ENCODE results near the gene PCSK4. TPM values are rescaled to one million over a fixed set of nuclear protein-coding genes. Genes with fewer than 3 reads are reported as not detected.

The PCSK4 gene
- total and polyA plus RNA-seq, 2 of the 13 experiments (the other 11 are each of a cell fraction or from before 2014, with no cell fraction given) = 2.0 to 2.7 TPM

DNA sequence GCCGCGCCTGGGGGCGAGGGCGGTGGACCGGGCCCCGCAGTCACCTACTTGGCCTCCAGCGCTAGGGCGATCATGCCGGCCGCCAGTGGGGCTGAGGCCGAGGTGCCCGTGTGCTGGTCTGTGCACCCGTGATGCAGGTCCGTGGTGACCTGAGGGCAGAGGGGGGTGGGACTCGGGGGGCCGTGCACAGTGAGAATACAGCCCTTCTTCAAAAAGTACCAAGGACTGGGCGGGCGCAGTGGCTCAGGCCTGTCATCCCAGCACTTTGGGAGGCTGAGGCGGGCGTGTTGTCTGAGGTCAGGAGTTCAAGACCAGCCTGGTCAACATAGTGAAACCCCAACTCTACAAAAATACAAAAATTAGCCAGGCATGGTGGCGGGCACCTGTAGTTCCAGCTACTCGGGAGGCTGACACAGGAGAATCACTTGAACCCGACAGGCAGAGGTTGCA, 6.1 kb downstream of the PCSK4 start (continued):
- TF ChIP-seq, protein P1, sequence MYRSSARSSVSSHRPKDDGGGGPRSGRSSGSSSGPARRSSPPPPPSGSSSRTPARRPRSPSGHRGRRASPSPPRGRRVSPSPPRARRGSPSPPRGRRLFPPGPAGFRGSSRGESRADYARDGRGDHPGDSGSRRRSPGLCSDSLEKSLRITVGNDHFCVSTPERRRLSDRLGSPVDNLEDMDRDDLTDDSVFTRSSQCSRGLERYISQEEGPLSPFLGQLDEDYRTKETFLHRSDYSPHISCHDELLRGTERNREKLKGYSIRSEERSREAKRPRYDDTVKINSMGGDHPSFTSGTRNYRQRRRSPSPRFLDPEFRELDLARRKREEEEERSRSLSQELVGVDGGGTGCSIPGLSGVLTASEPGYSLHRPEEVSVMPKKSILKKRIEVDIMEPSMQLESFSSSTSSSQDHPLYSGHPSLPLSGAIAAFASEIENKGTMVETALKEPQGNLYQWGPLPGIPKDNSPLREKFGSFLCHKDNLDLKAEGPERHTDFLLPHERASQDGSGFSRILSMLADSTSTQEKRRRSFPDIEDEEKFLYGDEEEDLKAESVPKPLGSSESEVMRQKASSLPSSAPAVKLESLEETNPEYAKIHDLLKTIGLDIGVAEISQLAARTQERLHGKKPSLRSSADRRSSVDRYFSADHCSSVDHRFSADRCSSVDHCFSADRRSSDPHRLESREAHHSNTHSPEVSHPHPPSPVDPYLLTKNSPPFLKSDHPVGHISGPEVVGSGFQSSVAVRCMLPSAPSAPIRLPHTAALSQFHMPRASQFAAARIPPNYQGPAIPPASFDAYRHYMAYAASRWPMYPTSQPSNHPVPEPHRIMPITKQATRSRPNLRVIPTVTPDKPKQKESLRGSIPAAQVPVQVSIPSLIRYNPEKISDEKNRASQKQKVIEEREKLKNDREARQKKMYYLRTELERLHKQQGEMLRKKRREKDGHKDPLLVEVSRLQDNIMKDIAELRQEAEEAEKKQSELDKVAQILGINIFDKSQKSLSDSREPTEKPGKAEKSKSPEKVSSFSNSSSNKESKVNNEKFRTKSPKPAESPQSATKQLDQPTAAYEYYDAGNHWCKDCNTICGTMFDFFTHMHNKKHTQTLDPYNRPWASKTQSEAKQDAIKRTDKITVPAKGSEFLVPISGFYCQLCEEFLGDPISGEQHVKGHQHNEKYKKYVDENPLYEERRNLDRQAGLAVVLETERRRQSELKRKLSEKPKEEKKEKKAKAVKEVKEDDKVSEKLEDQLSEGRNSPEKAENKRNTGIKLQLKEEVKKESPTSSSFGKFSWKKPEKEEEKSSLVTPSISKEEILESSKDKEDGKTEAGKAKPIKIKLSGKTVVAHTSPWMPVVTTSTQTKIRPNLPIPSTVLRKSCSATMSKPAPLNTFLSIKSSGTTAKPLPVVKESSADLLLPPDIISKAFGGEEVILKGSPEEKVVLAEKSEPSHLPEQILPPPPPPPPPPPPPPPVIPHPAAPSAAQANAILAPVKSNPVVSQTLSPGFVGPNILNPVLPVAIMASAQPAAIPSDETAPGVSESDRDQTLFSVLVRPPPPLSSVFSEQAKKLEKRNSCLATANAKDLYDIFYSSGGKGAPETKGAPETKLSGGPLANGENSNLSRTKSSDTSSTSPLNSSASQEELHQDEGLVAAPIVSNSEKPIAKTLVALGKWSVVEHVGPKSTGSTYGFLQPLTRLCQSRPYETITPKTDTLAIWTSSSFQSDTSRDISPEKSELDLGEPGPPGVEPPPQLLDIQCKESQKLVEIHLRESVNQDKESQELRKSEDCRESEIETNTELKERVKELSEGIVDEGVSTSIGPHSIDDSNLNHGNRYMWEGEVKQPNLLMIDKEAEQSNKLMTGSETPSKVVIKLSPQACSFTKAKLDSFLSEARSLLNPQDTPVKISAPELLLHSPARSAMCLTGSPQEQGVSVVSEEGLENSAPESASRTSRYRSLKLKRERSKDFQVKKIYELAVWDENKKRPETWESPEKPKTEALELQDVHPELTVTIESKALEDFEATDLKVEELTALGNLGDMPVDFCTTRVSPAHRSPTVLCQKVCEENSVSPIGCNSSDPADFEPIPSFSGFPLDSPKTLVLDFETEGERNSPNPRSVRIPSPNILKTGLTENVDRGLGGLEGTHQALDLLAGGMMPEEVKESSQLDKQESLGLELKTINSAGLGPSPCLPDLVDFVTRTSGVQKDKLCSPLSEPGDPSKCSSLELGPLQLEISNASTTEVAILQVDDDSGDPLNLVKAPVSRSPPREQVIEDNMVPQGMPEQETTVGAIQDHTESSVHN (CRISPR knock-in tag; IDR thresholded peaks at IDR 0.05) = no peak
- TF ChIP-seq NR2C2 (CRISPR knock-in tag; IDR thresholded peaks at IDR 0.05; ENCODE audit: borderline replicate concordance) (no peak), MED8 (CRISPR knock-in tag; IDR thresholded peaks at IDR 0.05; ENCODE audit: insufficient replicate concordance) (no peak), ZNF670 (CRISPR knock-in tag; IDR thresholded peaks at IDR 0.05; ENCODE audit: borderline replicate concordance) (no peak)

Measured in HepG2 (cell line).